Anterior cingulate cortex (tissue), 58 donors: Measurements from ENCODE around the gene MSRB1.

Experiments used
- DNase-seq, 58 donors: peaks; one replicate each; lab custom pipeline; 2025; lab: John Stamatoyannopoulos, UW

MSRB1 gene

GRCh38 chr16:1979271-1980029 is 36.5 kb upstream of the MSRB1 start:
- DNase-seq, result peak in 1 of 58 donors; percentile 18

GRCh38 chr16:1978476-1979120 is 35.6 kb upstream of the MSRB1 start:
- DNase-seq, result no peak

- no peak for DNase-seq
Observed at GRCh38 chr16:1977875-1978268, 34.9 kb upstream of the MSRB1 start.

- no peak for DNase-seq
Observed at GRCh38 chr16:1976951-1977874, 34.2 kb upstream of the MSRB1 start.

GRCh38 chr16:1976216-1976520 is 33.2 kb upstream of the MSRB1 start:
- no peak for DNase-seq

- no peak for DNase-seq
Observed at GRCh38 chr16:1975432-1976215, 32.6 kb upstream of the MSRB1 start.

GRCh38 chr16:1974157-1975070 is 31.4 kb upstream of the MSRB1 start:
- DNase-seq, result no peak

GRCh38 chr16:1973461-1974156 is 30.6 kb upstream of the MSRB1 start:
- DNase-seq, result no peak

- DNase-seq, result no peak
Observed at GRCh38 chr16:1972490-1972877, 29.5 kb upstream of the MSRB1 start.

GRCh38 chr16:1971796-1972489 is 28.9 kb upstream of the MSRB1 start, which contains the start of gene TBL3:
TBL3 (plus strand) TSS chr16:1972053; CDS start chr16:1972165, 112 bp downstream.
- peak; percentile 75 to 97 (median 90) for DNase-seq

- DNase-seq, result peak in 1 of 58 donors; percentile 29
Observed at GRCh38 chr16:1968146-1968953, 25.4 kb upstream of the MSRB1 start.

- no peak for DNase-seq
Observed at GRCh38 chr16:1966460-1966859, 23.5 kb upstream of the MSRB1 start, which contains the start of gene RNF151. RNF151 (plus strand) TSS chr16:1966856; CDS start chr16:1966882, 26 bp downstream.

GRCh38 chr16:1965396-1966001 is 22.5 kb upstream of the MSRB1 start:
- DNase-seq, result no peak

- DNase-seq, result peak; percentile 80 to 100 (median 97)
Observed at GRCh38 chr16:1964506-1965395, 21.8 kb upstream of the MSRB1 start, which contains the start of gene RPS2. RPS2 (minus strand) TSS chr16:1964826; CDS start chr16:1964625, 201 bp downstream.

GRCh38 chr16:1963806-1964505 is 21.0 kb upstream of the MSRB1 start:
- DNase-seq, result peak in 12 of 58 donors; percentile 38 to 75 (median 63)
